Right ventricle myocardium inferior (tissue), 1 donor: ENCODE results near the gene EFCAB10. TPM values are rescaled to one million over a fixed set of nuclear protein-coding genes. Genes with fewer than 3 reads are reported as not detected.
A peak's percentile ranks its signal among the peaks of the same experiment; 100 is the strongest.
"Not testable (repeated sequence)": the region's sequence is repeated elsewhere in the genome, so short reads cannot be mapped to it uniquely, and the experiment has no call there.

ENCODE experiments used
- ATAC-seq: fragments of 200-7000 bp; cut with Tn5 transposase; one replicate; pipeline ENCODE4 v1.9.1; 2020; ENCODE audit warnings: mild to moderate bottlenecking, moderate library complexity
- DNase-seq: peaks from one replicate; pipeline ENCODE4 v3.0.0; 2021; ENCODE audit errors: missing footprints
- intact Hi-C: fragments of 100-400 bp; cut with DNase I; formaldehyde crosslinking; loops from one replicate; pipeline ENCODE4 v1.11.0; 2022
- total RNA-seq: library from RNA; stranded (reverse); fragmentation: NEBNext Ultra II Directional; extraction: Animal tissue kit (Norgen Biotek cat#: 25700); gene quantifications from one replicate; pipeline ENCODE4 v1.2.1, GENCODE V29; 2021
- donor health status: DM: no; HTN: yes; CAD: no; lungs with severe emphysema.

Gene EFCAB10
- total RNA-seq, 1 donor from 2014 or later = not detected

DNA sequence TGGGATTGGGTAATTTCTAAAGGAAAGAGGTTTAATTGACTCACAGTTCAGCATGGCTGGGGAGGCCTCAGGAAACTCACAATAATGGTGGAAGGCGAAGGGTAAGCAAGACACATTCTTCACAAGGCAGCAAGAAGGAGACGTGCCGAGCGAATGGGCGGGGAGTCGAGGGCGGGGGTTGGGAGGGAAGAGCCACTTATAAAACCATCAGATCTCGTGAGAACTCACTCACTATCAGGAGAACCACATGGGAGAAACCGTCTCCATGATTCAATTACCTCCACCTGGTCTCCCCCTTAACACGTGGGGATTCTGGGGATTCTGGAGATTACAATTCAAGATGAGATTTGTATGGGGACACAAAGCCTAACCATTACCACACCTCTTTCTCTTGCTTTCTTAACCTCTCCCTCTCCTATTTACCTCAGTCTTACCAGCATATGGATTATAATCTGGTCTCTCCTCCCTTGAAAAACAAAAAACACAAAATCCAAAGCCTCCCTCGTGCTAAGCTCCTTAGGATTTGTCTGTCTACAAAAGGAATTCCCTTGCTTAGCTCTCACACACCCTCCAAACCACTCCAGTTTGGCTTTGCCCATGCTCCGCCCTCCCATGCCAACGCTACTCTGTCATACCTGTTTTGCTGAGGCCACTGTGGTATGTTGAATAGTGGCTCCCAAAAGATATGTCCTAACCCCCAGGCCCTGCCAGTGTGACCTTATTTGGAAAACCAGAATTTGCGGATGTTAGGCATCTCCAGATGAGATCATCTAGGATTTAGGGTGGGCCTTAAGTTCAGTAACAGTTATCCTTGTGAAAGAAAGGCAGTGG, 19.6 kb upstream of the EFCAB10 start:
- intact Hi-C loops = no loop called here
- ATAC-seq (no peak), DNase-seq (no peak)

DNA sequence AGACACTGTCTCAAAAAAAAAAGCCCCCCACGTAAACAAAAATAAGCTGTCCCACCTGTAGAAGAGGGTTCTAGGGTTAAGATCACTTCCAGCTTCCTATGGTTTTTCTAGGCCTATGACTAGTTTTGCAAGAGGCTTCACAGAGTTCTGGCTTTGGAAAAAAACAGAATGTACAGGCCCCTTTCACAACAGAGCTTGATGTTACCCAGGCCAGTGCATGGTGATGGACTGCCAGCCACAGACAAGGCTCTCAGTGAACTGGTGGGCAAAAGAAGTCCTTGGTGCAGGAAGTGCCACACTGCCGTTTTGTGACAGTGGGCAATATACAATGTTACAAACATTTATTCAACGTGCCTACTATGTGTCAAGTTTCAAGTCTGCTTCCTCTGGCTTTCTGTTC, 18.3 kb upstream of the EFCAB10 start:
- no peak for ATAC-seq
- intact Hi-C loops = no loop called here

DNA sequence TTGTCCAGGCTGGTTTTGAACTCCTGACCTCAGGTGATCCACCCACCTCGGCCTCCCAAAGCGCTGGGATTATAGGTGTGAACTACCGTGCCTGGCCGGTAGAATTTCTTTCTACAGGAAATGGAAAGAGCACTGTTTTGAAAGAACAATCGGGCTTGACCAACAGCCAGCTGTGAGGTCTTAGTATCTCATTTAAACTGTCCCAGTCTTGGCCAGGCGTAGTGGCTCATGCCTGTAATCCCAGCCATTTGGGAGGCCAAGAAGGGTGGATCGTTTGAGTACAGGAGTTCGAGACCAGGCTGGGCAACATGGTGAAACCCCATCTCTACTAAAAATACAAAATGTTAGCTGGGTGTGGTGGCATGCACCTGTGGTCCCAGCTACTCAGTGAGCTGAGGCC, 17.8 kb upstream of the EFCAB10 start:
- DNase-seq, ATAC-seq, intact Hi-C loops: not testable (repeated sequence)

More for the DNA sequence above, 18.3 kb upstream of the EFCAB10 start:
- no peak for DNase-seq

DNA sequence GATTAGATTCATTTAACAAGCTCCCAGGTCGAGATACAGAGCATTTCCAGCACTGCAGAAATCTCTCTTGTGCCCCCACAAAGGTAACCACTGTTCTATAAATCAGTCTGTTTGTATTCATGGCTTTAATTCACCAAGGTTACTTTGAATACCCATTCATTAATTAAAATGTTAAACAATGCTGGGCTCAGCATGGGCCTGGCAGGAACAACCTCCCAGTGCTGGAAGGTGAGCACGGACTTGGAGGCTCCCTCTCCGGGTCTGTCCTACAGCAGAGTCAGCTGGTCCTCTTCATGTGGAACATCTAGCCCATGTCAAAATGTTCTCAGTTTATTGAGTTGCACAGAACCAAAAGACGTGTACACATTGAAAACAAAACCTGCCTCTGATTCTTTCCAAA, 15.6 kb upstream of the EFCAB10 start:
- intact Hi-C loops = no loop called here
- no peak for ATAC-seq
- no peak for DNase-seq

DNA sequence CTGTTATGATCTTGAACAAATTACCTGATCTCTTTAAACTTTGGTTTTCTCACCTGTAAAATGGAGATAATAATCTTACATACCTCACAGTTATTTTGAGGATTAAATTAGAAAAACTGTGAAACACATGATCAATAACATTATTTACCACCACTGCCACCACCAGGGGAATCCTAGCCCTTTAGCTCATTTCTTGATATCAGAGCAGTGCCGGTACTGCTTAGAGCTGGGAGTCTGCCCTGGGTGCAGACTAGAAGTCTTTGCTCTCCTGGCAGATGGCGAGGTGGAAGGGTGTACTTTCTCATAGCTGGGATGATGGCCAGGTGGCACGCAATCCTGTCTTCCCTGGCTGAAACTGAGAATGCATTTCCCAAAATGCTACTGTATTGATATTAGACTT, 12.7 kb upstream of the EFCAB10 start:
- peak; percentile 37 for ATAC-seq

DNA sequence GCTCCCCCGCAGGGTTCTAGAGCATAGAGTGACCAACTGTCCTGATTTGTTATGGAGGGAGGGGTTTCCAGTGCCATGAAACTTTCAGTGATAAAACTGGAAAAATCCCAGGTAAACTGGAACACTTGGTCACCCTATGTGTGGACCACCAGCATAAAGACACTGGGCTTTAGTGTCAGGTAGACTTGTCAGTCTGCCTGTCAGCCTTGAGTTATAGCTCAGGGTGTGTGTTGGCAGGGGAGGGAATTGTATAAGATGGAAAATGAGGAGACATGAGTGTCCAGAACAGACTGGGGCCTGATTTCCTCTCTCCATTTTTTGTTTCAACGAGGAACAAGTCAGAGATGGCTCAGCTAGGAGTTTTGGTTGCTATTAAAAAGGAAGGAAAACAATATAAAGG, 10.2 kb upstream of the EFCAB10 start:
- intact Hi-C loops = no loop called here
- ATAC-seq = no peak

More for the DNA sequence above, 12.7 kb upstream of the EFCAB10 start:
- DNase-seq = no peak
- intact Hi-C loops = no loop called here

DNA sequence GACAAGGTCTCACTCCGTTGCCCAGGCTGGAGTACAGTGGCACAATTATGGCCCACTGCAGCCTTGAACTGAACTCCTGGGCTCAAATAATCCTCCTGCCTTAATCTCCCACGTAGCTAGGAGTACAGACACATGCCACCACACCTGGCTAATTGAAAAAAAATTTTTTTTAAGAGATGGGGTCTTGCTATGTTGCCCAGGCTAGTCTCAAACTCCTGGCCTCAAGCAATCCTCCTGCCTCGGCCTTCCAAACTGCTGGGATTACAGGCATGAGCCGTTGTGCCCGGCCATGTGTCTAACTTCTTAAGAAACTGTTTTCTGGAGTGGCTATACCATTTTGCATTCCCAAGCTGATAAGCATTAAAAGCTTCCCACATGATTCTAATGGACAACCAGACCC, 9.5 kb upstream of the EFCAB10 start:
- intact Hi-C loops = no loop called here
- DNase-seq (no peak), ATAC-seq (no peak)

More for the DNA sequence above, 10.2 kb upstream of the EFCAB10 start:
- no peak for DNase-seq

DNA sequence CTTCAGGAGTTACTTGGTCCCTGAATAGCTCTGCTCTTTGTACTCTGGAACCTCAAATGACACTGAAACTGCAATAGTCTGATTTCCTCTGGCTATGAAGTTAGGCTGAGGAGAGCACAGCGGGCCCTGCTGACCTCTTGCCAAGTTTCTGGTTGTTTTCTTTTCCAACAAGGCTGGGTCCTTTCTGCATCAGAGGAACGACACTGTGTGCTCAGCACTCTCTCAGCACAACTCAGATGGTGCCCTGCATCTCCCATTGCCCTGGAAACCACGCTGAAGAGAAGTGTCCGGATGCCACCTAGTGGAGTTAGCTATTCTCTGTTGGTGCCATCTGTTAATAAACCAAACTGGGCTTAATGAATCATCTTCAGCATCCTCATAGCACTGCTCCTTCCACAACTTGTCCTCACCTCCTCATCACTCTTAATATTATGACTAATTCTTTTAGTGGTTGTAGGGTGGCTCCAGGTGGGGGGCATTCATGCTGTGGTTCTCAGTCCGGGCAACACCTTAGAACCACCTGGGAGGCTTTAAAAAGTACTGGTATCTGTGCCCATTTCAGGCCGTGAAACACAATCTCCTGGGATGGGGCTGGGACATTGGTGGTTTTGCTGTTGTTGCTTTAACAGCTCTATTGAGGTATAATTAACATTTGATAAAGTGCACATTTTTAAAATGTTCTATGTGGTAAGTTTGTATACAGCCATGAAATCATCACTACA, 8.2 kb upstream of the EFCAB10 start:
- no peak for DNase-seq
- peak; percentile 81 for ATAC-seq
- intact Hi-C loops = no loop called here

DNA sequence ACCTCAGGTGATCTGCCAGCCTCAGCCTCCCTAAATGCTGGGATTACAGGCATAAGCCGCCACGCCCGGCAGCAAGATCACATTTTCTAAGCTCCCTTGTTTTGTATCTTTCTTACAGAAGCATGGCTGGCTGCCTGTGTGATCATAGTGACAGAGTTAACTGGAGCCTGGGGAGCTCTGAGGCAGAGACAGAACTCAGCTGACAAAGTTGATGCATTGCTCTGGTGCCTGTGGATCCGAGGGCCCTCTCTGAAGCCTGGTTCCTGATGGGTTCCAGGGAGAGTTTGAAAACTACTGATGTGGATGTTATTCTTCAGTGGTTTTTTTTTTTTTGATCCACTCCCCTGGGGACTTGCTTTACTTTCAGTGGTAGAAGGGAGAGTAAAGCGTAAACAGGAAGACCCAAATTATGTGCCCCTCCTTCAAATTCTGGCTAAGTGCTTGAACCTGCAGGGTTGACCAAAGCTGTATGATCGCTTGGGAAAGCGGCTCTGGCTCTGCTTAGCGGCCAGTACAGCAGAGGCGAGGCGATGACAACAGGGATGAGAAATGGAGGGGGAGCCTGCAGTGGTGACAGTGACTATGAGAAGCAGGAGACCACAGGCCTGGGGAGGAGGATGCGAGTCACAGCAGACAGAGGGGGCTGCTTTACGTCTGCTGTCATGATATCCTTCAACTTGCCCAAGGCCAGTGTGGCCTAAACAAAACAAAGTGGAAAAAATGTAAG, 6.8 kb upstream of the EFCAB10 start:
- DNase-seq = no peak
- intact Hi-C loops = no loop called here
- no peak for ATAC-seq

DNA sequence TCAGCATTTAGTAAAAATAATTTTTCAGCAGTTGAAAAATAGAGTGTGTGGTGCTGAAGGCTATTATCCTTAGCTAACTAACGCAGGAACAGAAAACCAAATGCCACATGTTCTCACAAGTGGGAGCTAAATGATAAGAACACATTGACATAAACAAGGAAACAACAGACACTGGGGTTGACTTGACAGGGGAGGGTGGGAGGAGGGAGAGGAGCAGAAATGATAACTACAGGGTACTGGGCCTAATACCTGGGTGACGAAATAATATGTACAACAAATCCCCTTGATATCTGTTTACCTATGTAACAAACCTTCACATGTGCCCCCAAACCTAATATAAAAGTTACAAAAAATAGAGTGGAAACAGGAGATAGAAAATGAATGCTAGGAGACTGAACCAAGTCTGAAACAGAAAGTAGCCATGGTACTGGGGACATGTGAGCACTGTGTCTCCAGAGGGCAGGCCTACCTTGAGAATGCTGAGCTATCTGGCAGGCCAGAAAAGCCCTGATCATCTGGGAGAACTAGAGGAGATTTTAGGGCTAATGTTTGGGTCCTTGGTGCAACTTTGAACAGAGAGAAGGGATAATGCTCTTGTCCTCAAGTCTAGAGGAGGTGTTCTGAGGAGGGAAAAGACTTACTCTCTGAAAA, 4.7 kb upstream of the EFCAB10 start:
- intact Hi-C loops = no loop called here
- ATAC-seq = no peak

DNA sequence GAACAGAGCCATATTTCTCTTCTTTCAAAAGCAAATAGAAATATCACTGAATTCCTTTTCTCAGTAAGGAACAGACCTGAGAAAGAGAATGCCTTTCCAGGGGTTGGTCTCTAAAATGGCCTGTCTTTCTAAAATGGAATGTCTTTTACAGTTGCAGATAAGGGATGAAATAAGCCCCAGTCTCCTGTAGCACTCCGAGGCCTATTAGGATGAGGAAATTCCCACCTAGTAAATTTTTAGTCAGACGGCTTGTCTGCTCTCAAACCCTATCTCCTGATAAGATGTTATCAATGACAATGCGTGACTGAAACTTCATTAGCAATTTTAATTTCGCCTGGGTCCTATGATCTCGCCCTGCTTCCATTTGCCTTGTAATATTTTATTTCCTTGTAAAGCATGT, 2.9 kb upstream of the EFCAB10 start:
- DNase-seq (no peak), ATAC-seq (no peak)
- intact Hi-C loops = no loop called here

More for the DNA sequence above, 4.7 kb upstream of the EFCAB10 start:
- DNase-seq = no peak

DNA sequence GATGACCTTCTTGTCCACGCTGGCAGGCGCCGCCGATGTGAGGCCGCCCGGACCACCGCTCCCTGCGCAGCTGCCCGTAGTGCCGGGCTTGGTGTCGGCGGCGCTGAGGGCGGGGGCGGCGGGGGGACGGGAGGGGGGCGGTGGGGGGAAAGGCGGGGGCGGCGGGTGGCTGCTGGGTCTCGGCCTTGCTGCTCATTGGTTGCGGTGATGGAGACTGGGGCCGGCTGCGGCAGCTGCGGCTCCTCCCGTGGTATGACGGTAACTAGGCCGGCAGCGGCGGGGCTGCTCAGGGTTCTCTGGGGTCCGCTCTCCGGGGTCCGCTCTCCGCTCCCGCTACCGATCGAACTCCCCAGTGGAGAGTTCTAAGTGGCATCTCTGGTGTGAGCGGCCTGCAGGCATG, 1.8 kb upstream of the EFCAB10 start:
- no peak for ATAC-seq
- intact Hi-C loops = no loop called here

DNA sequence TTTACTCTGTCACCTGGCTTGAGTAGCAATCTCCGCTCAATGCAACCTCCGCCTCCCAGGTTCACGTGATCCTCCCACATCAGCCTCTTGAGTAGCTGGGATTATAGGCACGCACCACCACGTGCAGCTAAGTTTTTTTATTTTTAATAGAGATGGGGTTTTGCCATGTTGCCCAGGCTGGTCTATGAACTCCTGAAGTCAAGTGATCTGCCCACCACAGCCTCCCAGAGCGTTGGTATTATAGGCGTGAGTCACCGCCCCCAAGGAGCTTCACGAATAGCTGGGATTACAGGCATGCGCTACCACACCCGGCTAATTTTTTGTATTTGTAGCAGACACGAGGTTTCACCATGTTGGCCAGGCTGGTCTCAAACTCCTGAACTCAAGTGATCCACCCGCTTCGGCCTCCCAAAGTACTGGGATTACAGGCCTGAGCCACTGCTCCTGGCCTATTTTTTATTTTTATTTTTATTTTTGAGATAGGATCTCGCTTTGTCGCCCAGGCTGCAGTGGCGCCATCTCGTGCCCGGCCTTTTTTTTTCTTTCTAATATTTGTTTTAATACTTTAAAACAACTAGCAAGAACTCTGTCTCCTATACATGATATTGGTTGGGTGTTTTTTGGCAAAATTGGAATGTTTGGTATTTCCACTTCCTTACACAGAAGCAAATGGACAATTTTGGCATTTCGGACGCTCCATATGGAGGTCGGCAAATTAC, 1.1 kb downstream of the EFCAB10 start:
- DNase-seq = no peak
- no peak for ATAC-seq
- intact Hi-C loops = no loop called here

More for the DNA sequence above, 1.8 kb upstream of the EFCAB10 start:
- no peak for DNase-seq

DNA sequence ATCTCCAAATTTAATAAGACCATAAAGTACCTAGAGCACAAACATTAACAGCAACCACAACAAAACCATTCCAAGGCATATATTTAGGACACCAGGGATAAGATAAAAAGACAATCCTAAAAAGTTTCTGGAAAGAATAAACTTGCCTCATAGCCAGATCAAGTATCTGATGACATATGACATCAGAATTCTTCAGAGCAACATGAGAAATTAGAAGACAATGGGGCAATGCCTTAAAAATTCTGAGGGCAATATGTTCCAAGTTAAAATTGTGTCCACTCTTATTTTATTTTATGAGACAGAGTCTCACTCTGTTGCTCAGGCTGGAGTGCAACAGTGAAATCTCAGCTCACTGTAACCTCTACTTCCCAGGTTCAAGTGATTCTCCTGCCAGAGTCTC, 2.8 kb downstream of the EFCAB10 start:
- intact Hi-C loops = no loop called here
- DNase-seq = no peak
- ATAC-seq = no peak

DNA sequence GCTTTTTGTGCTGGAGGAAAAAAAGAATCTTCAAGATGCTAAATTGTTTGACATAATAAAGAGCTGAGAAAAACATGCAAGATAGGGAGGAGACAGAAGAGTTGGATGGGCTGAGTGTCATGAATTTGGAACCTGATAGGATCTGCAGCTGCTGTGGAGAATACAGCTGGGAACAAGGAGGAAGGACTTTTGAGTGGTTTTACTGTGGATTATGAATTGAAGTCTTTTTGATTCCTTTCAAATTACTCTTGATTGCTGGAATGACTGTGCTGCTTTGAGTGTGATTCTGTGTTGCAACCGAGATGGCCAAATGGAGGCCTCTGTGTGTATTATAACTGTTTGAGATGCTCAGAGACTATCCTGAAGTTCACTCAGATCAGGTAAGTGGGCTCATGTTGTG, 4.0 kb downstream of the EFCAB10 start:
- no peak for DNase-seq
- intact Hi-C loops = no loop called here
- no peak for ATAC-seq

DNA sequence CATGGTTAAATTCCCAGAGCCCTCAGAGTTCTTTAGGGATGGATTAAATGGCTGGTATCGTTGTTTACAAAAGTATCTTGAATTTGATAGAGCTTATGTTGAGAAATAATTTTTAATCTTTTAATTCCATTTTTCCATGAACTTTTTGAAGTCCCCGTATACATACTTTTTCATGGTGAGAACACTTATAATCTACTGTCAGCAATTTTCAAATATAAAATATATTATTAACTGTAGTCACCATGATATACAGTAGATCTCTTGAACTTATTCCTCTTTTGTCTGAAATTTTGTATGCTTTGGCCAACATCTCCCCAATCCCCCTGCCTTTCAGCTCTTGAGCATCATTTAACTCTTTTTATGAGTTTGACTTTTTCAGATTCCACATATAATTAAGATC, 9.4 kb downstream of the EFCAB10 start:
- DNase-seq = no peak
- intact Hi-C loops = no loop called here
- no peak for ATAC-seq

DNA sequence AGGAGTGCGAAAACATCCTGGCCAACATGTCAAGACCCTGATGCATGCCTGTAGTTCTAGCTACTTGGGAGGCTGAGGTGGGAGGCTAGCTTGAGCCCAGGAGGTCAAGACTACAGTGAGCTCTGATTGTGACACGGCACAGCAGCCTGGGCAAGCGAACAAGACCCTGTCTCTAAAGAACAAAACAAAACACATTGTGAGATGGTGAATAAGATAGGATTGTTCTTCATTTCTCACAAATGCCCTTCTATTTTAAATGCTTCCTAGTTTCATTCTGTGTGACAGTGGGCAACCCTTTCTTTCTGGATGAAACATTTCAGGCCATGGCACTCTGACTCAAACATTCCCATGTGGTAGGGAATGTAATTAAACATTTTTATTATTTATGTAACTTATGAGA, 13.5 kb downstream of the EFCAB10 start:
- DNase-seq (no peak), ATAC-seq (no peak)
- intact Hi-C loops = no loop called here

DNA sequence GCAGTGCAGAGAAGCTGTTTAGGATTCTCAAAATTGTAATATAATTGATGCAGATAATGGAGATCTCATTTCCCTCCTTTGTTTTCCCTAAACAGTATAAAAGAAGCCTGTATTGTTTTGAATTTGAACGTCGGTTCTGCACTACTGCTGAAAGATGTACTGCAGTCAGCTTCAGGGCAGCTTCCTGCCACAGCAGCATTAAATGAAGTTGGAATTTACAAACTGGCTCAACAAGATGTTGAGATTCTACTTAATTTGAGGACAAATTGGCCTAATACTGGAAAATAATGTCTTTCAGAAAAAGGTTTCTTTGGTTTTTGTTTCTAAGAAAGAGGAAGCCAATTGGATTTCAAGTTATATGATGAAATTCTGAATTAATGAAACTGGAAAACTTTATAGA, 14.3 kb downstream of the EFCAB10 start:
- intact Hi-C loops = no loop called here
- DNase-seq (no peak), ATAC-seq (no peak)

DNA sequence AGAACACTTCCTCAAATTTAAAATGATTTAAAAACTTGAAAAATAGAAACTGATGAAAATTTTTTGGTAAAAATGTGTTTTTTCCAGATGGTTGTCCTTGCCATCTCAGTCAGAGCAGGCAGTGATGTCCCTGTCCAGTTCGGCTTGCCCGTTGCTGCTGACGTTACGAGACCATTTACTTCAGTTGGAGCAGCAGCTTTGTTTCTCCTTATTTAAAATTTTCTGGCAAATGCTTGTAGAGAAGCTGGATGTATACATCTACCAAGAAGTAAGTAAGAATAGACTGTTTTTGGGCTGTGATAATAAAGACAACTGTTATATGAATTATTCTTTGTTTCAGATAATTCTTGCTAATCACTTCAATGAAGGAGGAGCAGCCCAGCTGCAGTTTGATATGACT, 16.1 kb downstream of the EFCAB10 start:
- no peak for DNase-seq
- intact Hi-C loops = no loop called here
- no peak for ATAC-seq
